HepG2 (cell line): Measurements from ENCODE around the gene DIAPH3. TPM values are rescaled to one million over a fixed set of nuclear protein-coding genes. Genes with fewer than 3 reads are reported as not detected.

Source experiments
- ATAC-seq: fragments of 200-7000 bp; cut with Tn5 transposase; 3 replicates; pipeline ENCODE4 v1.9.1; 2020; ENCODE audit warnings: mild to moderate bottlenecking, moderate library complexity
- BruUV-seq: library from RNA; stranded (reverse); fragments of 400-500 nt; replicated peaks from 2 replicates; lab custom pipeline; 2021; lab: Mats Ljungman, UMichigan
- CTCF ChIA-PET: fragments of 300-600 bp; formaldehyde crosslinking; extraction: SDS; loops from one replicate; lab custom pipeline; 2021; ENCODE audit warnings: low total read pairs, inconsistent platforms, low intra/inter-chr PET ratio; lab: Yijun Ruan, JAX
- POLR2A ChIA-PET: fragments of 350-600 bp; sonication (Branson Sonifier 250); formaldehyde crosslinking; loops from one replicate; lab custom pipeline; 2020; ENCODE audit warnings: antibody characterized with exemption, inconsistent platforms; lab: Yijun Ruan, JAX
- DNase-seq: peaks from one replicate; pipeline ENCODE4 v3.0.0-alpha.2; 2015; ENCODE audit warnings: low spot score
- FAIRE-seq: peaks from 3 replicates; lab custom pipeline; 2011; peaks lifted over from hg19 to GRCh38; lab: Jason Lieb, UNC
- H2AFZ ChIP-seq: one replicate; pipeline ENCODE4 v1.6.1; 2011; ENCODE audit warnings: low read length, inconsistent platforms
- H3K27ac ChIP-seq: fragments of 300-600 bp; 3 replicates; pipeline ENCODE4 v1.8.0; 2011; ENCODE audit warnings: mixed run types, mild to moderate bottlenecking, mixed read lengths, low read length, inconsistent platforms; ENCODE audit not compliant: insufficient read depth; ENCODE audit errors: extremely low read length
- H3K27me3 ChIP-seq, 2 experiments: fragments of 200-600 bp in 1 of 2; 2 replicates in 1 of 2; 3 replicates in 1 of 2; pipeline versions ENCODE4 v1.6.0 to v1.8.0; 2011; ENCODE audit warnings: low read length in 2 of 2, mild to moderate bottlenecking in 2 of 2, moderate library complexity in 2 of 2, inconsistent platforms in 1 of 2; ENCODE audit not compliant: insufficient read depth in 2 of 2, control insufficient read depth in 1 of 2
- H3K36me3 ChIP-seq, 2 experiments: fragments of 200-600 bp in 1 of 2; replicated peaks in 1 of 2; 2 replicates in 1 of 2; 3 replicates in 1 of 2; pipeline versions ENCODE4 v1.5.1 to v1.8.0; 2011; ENCODE audit warnings: low read length in 2 of 2, inconsistent platforms in 1 of 2; ENCODE audit not compliant: insufficient read depth in 2 of 2, control insufficient read depth in 1 of 2
- H3K4me1 ChIP-seq: 2 replicates; pipeline ENCODE4 v1.5.1; 2012; ENCODE audit warnings: low read length, inconsistent platforms; ENCODE audit not compliant: insufficient read depth
- H3K4me2 ChIP-seq: 2 replicates; pipeline ENCODE4 v1.6.0; 2011; ENCODE audit warnings: low read depth, low read length, inconsistent platforms
- H3K4me3 ChIP-seq, 3 experiments: fragments of 200-600 bp in 1 of 3; sonication (generic), shearing (Covaris generic) in 1 of 3; replicated peaks in 1 of 3; 2 replicates each; pipeline ENCODE4 v1.5.1; 2011 to 2016; ENCODE audit warnings: low read length in 3 of 3, inconsistent platforms in 2 of 3, low read depth in 2 of 3, mild to moderate bottlenecking in 2 of 3, control low read depth in 1 of 3, mixed read lengths in 1 of 3; ENCODE audit not compliant: insufficient read depth in 1 of 3
- H3K79me2 ChIP-seq: one replicate; pipeline ENCODE4 v1.6.1; 2011; ENCODE audit warnings: low read length, inconsistent platforms; ENCODE audit not compliant: insufficient read depth
- H3K9ac ChIP-seq: 2 replicates; pipeline ENCODE4 v1.6.0; 2011; ENCODE audit warnings: mild to moderate bottlenecking, low read depth, low read length, inconsistent platforms; ENCODE audit not compliant: insufficient read depth
- H3K9me3 ChIP-seq: 2 replicates; pipeline ENCODE4 v1.5.1; 2012; ENCODE audit warnings: mild to moderate bottlenecking, low read length
- H4K20me1 ChIP-seq: 2 replicates; pipeline ENCODE4 v1.6.0; 2011; ENCODE audit warnings: inconsistent platforms, mild to moderate bottlenecking, low read length, moderate library complexity; ENCODE audit not compliant: insufficient read depth
- ATF7 ChIP-seq, 2 experiments: fragments of 450-650 bp in 1 of 2; sonication (generic) in 1 of 2; formaldehyde crosslinking in 1 of 2; IDR thresholded peaks; 2 replicates each; pipeline versions ENCODE4 v1.4.0 to v1.6.1; 2016 to 2020; ENCODE audit warnings: antibody characterized with exemption in 1 of 2, mild to moderate bottlenecking in 1 of 2, missing genetic modification reagents in 1 of 2
- CREB1 ChIP-seq, 2 experiments: fragments of 450-650 bp in 1 of 2; IDR thresholded peaks; 2 replicates each; pipeline ENCODE4 v1.6.1; 2016 to 2017; ENCODE audit warnings: control low read depth in 1 of 2, mild to moderate bottlenecking in 1 of 2, missing compliant biosample characterization in 1 of 2, missing genetic modification characterization in 1 of 2
- MIER3 ChIP-seq: IDR thresholded peaks from 2 replicates; pipeline ENCODE4 v1.6.1; 2016; ENCODE audit warnings: missing compliant biosample characterization, borderline replicate concordance
- MZF1 ChIP-seq: sonication (generic); formaldehyde crosslinking; IDR thresholded peaks from 2 replicates; pipeline ENCODE4 v1.8.1; 2023; ENCODE audit warnings: mild to moderate bottlenecking, missing genetic modification reagents, borderline replicate concordance
- SOX13 ChIP-seq, 3 experiments: fragments of 450-650 bp in 1 of 3; sonication (generic) in 1 of 3; formaldehyde crosslinking in 1 of 3; IDR thresholded peaks in 2 of 3; conservative IDR thresholded peaks in 1 of 3; 2 replicates each; pipeline versions ENCODE4 v1.5.0 to v1.6.1; 2016 to 2020; ENCODE audit warnings: antibody characterized with exemption in 1 of 3, mild to moderate bottlenecking in 1 of 3, missing compliant biosample characterization in 1 of 3, missing genetic modification reagents in 1 of 3, moderate library complexity in 1 of 3
- SSRP1 ChIP-seq: IDR thresholded peaks from 2 replicates; pipeline ENCODE4 v1.6.1; 2016; ENCODE audit warnings: control low read depth
- ZFP36L1 ChIP-seq: sonication (generic); formaldehyde crosslinking; IDR thresholded peaks from 2 replicates; pipeline ENCODE4 v1.8.0; 2022; ENCODE audit warnings: mild to moderate bottlenecking, missing genetic modification reagents, moderate library complexity
- ZFP37 ChIP-seq: sonication (generic); formaldehyde crosslinking; IDR thresholded peaks from 2 replicates; pipeline ENCODE4 v1.4.0; 2020; ENCODE audit warnings: missing genetic modification reagents, borderline replicate concordance
- ZFP90 ChIP-seq: sonication (generic); formaldehyde crosslinking; IDR thresholded peaks from 2 replicates; pipeline ENCODE4 v1.8.0; 2022; ENCODE audit warnings: missing genetic modification reagents, mild to moderate bottlenecking, inconsistent platforms, borderline replicate concordance
- ZNF724P ChIP-seq: sonication (generic); formaldehyde crosslinking; IDR thresholded peaks from 2 replicates; pipeline ENCODE4 v1.8.0; 2022; ENCODE audit warnings: missing genetic modification reagents, borderline replicate concordance
- ZZZ3 ChIP-seq: sonication (generic); formaldehyde crosslinking; IDR thresholded peaks from 2 replicates; pipeline ENCODE4 v1.4.0; 2020; ENCODE audit warnings: missing genetic modification reagents, mild to moderate bottlenecking, borderline replicate concordance
- WGBS: methylation state at CpG from one replicate; pipeline ENCODE4 v1.1.6; 2017; ENCODE audit warnings: low lambda C conversion rate; 5-methylcytosine and 5-hydroxymethylcytosine counted together
- in situ Hi-C: cut with HindIII; loops from 2 replicates; pipeline ENCODE4 v1.10.0; 2017; ENCODE audit warnings: low pct_unique_long_range_greater_than_20kb; ENCODE audit not compliant: extremely low pct_ligation_motif_present
- intact Hi-C: fragments of 100-400 bp; cut with micrococcal nuclease; formaldehyde crosslinking; loops from one replicate; pipeline ENCODE4 v1.10.0; 2022; ENCODE audit not compliant: unreplicated experiment
- polyA plus RNA-seq, 8 experiments: library from polyadenylated mRNA; depleted of rRNA in 3 of 8; stranded (reverse) in 7 of 8; unstranded in 1 of 8; fragments of >200 nt; fragmentation: Illumina TruSeq in 4 of 8; extraction: Trizol in 4 of 8; gene quantifications; 2 replicates each; pipeline versions ENCODE4 v1.2.1 to v1.2.3, GENCODE V29; 2011 to 2016; ENCODE audit warnings: low read depth in 4 of 8, missing spikeins in 1 of 8, mixed read lengths in 1 of 8; ENCODE audit not compliant: insufficient read depth in 1 of 8
- total RNA-seq, 5 experiments: library from RNA; depleted of rRNA; stranded (reverse); fragments of >200 nt; fragmentation: Illumina TruSeq; extraction: Trizol; gene quantifications; 2 replicates each; pipeline ENCODE4 v1.2.3, GENCODE V29; 2016; ENCODE audit warnings: low read depth in 1 of 5
- TF ChIP-seq, protein P1 (sequence below): IDR thresholded peaks from 2 replicates; pipeline ENCODE4 v1.4.0; 2020; ENCODE audit warnings: mild to moderate bottlenecking, missing genetic modification reagents
- TF ChIP-seq, protein P2 (sequence below): IDR thresholded peaks from 2 replicates; pipeline ENCODE4 v1.6.1; 2016; ENCODE audit warnings: mild to moderate bottlenecking, missing biosample characterization, missing genetic modification reagents
- TF ChIP-seq, protein P3 (sequence below): sonication (generic); formaldehyde crosslinking; IDR thresholded peaks from 2 replicates; pipeline ENCODE4 v1.5.0; 2020; ENCODE audit warnings: mild to moderate bottlenecking, missing genetic modification reagents

Gene DIAPH3
- total and polyA plus RNA-seq, 2 of the 13 experiments (the other 11 are each of a cell fraction or from before 2014, with no cell fraction given), result 4.0 to 9.3 TPM

DNA sequence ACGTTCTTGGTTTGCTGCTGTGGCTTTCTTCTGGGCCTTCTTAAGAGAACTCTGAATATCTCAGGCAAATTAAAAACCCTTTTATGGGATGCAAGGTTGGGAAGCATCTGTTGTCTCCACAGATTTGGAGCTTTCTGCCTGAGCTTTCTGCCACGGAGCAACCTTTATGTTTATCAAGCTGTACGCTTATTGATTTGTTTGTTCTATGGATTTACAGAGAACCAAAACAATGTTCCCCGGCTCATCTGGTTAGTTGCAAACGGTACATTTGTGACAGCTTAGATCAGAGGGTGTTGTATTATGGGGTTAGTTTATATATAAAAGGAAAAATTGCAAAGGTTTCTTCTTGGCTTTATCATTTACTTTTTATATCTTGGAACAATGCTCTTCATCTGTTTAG, 479.6 kb downstream of the DIAPH3 start (continued):
- TF ChIP-seq, protein P1, sequence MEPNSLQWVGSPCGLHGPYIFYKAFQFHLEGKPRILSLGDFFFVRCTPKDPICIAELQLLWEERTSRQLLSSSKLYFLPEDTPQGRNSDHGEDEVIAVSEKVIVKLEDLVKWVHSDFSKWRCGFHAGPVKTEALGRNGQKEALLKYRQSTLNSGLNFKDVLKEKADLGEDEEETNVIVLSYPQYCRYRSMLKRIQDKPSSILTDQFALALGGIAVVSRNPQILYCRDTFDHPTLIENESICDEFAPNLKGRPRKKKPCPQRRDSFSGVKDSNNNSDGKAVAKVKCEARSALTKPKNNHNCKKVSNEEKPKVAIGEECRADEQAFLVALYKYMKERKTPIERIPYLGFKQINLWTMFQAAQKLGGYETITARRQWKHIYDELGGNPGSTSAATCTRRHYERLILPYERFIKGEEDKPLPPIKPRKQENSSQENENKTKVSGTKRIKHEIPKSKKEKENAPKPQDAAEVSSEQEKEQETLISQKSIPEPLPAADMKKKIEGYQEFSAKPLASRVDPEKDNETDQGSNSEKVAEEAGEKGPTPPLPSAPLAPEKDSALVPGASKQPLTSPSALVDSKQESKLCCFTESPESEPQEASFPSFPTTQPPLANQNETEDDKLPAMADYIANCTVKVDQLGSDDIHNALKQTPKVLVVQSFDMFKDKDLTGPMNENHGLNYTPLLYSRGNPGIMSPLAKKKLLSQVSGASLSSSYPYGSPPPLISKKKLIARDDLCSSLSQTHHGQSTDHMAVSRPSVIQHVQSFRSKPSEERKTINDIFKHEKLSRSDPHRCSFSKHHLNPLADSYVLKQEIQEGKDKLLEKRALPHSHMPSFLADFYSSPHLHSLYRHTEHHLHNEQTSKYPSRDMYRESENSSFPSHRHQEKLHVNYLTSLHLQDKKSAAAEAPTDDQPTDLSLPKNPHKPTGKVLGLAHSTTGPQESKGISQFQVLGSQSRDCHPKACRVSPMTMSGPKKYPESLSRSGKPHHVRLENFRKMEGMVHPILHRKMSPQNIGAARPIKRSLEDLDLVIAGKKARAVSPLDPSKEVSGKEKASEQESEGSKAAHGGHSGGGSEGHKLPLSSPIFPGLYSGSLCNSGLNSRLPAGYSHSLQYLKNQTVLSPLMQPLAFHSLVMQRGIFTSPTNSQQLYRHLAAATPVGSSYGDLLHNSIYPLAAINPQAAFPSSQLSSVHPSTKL, result peak; percentile 19; the same call in 1 of the 2 replicates
- TF ChIP-seq MZF1 (CRISPR knock-in tag) (no peak), ATF7 (IDR thresholded peaks at IDR 0.05) (no peak), ATF7 (CRISPR knock-in tag; IDR thresholded peaks at IDR 0.05) (no peak)
- TF ChIP-seq, protein P2, sequence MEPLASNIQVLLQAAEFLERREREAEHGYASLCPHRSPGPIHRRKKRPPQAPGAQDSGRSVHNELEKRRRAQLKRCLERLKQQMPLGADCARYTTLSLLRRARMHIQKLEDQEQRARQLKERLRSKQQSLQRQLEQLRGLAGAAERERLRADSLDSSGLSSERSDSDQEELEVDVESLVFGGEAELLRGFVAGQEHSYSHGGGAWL (CRISPR knock-in tag), result no peak

DNA sequence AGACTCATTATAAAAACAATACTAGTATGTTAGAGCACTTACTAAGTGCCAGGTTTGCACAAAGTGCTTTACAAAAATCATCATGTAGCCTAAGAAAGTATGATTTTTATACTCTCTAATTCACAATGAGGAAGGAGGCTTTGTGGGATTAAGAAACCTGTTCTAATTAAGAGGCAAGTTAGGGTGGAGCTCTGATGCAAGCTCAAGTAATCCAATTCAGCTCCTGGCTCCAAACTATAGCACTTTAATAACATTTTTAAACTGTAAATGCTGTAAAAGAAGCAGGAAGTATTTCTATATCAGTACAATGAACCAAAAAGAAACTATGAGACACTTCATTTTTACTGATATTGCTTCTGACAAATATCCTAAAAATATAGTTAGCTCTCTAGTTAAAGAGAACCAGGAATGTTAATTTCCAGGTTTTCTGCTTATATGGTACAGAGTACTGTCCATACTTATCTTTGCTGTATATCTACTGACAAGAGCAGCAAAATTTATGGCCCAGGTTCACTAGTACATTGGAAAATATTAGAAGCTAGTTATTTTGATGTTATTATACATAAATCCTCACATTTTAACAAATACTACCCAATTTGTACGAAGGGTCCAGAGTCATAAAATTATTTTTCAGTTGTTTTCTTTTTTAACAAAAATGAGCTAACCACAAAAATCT, 482.0 kb downstream of the DIAPH3 start:
- intact Hi-C loops (loop anchor here (5.0 kb wide), 1 partner anchor 751 kb away; no protein-coding TSS in a partner anchor), in situ Hi-C loops (loop anchor here (10.0 kb wide), 2 partner anchors 93 to 223 kb away; no protein-coding TSS in a partner anchor)
- Histone ChIP-seq H3K9me3 (no peaks in the 10 kb centered on the region), H2AFZ (no peak overlapping the region), H4K20me1 (no peaks in the 10 kb centered on the region), H3K4me3 (no peak overlapping the region), H3K27ac (no peak overlapping the region), H3K79me2 (no peaks in the 10 kb centered on the region), H3K4me2 (no peak overlapping the region), H3K4me1 (peaks cover 14% of the 10 kb centered on the region), H3K9ac (no peak overlapping the region), H3K27me3 (no peaks in the 10 kb centered on the region), H3K36me3 (no peaks in the 10 kb centered on the region)
- DNase-seq, result no peak
- FAIRE-seq, result no peak
- ChIA-PET CTCF (interaction anchor here (1.6 to 2.7 kb wide), 2 partner anchors 90 to 749 kb away, joined by 5 to 15 read pairs; no protein-coding TSS in a partner anchor), POLR2A (no interaction called here)
- no TSS peak for BruUV-seq
- 88% methylated on average over 1 of the region's 1 CpG for whole genome bisulfite sequencing
- no peak for ATAC-seq
- TF ChIP-seq SSRP1 (CRISPR knock-in tag) (no peak), ZFP90 (CRISPR knock-in tag) (no peak), SOX13 (IDR thresholded peaks at IDR 0.05) (no peak), SOX13 (CRISPR knock-in tag; conservative IDR thresholded peaks at IDR 0.05 in 1 of 2, IDR thresholded peaks at IDR 0.05 in 1 of 2) (no peak), CREB1 (IDR thresholded peaks at IDR 0.05) (no peak), CREB1 (CRISPR knock-in tag; IDR thresholded peaks at IDR 0.05) (no peak), ZFP36L1 (CRISPR knock-in tag) (no peak), ZFP37 (CRISPR knock-in tag) (no peak), ZZZ3 (CRISPR knock-in tag) (no peak), MIER3 (CRISPR knock-in tag) (no peak), ZNF724P (CRISPR knock-in tag) (no peak)
- TF ChIP-seq, protein P3, sequence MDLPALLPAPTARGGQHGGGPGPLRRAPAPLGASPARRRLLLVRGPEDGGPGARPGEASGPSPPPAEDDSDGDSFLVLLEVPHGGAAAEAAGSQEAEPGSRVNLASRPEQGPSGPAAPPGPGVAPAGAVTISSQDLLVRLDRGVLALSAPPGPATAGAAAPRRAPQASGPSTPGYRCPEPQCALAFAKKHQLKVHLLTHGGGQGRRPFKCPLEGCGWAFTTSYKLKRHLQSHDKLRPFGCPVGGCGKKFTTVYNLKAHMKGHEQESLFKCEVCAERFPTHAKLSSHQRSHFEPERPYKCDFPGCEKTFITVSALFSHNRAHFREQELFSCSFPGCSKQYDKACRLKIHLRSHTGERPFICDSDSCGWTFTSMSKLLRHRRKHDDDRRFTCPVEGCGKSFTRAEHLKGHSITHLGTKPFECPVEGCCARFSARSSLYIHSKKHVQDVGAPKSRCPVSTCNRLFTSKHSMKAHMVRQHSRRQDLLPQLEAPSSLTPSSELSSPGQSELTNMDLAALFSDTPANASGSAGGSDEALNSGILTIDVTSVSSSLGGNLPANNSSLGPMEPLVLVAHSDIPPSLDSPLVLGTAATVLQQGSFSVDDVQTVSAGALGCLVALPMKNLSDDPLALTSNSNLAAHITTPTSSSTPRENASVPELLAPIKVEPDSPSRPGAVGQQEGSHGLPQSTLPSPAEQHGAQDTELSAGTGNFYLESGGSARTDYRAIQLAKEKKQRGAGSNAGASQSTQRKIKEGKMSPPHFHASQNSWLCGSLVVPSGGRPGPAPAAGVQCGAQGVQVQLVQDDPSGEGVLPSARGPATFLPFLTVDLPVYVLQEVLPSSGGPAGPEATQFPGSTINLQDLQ (CRISPR knock-in tag), result no peak
